ENCODE data around the gene TIAM2. TPM values are rescaled to one million over a fixed set of nuclear protein-coding genes. Genes with fewer than 3 reads are reported as not detected.

Gene TIAM2
- polyA plus RNA-seq, result 10 to 100 TPM in 3 of 4 donors, 1 to 10 TPM in 1; 7.8 to 34.4 (median 17.3) TPM
- long read RNA-seq, donor 1, partial matches to known transcripts, result 5 of 36 reads
- long read RNA-seq, donor 1, other reads (novel, unspliced or antisense), result 29 of 36 reads
- long read RNA-seq, donor 2, result 0 reads
- long read RNA-seq, donor 3, partial matches to known transcripts, result 0 of 1 reads
- long read RNA-seq, donor 3, other reads (novel, unspliced or antisense), result 0 of 1 reads
- long read RNA-seq, donor 4, result 0 reads
- long read RNA-seq, donor 5, partial matches to known transcripts, result 0 of 2 reads
- long read RNA-seq, donor 5, other reads (novel, unspliced or antisense), result 0 of 2 reads
- long read RNA-seq, donor 6, result 0 reads
- long read RNA-seq, donor 7, partial matches to known transcripts, result 0 of 2 reads
- long read RNA-seq, donor 7, other reads (novel, unspliced or antisense), result 0 of 2 reads
- long read RNA-seq, donor 8, result 0 reads
- long read RNA-seq, donor 9, partial matches to known transcripts, result 8 of 8 reads
- long read RNA-seq, donor 9, other reads (novel, unspliced or antisense), result 0 of 8 reads
- long read RNA-seq, donor 10, partial matches to known transcripts, result 0 of 2 reads
- long read RNA-seq, donor 10, other reads (novel, unspliced or antisense), result 0 of 2 reads

DNA sequence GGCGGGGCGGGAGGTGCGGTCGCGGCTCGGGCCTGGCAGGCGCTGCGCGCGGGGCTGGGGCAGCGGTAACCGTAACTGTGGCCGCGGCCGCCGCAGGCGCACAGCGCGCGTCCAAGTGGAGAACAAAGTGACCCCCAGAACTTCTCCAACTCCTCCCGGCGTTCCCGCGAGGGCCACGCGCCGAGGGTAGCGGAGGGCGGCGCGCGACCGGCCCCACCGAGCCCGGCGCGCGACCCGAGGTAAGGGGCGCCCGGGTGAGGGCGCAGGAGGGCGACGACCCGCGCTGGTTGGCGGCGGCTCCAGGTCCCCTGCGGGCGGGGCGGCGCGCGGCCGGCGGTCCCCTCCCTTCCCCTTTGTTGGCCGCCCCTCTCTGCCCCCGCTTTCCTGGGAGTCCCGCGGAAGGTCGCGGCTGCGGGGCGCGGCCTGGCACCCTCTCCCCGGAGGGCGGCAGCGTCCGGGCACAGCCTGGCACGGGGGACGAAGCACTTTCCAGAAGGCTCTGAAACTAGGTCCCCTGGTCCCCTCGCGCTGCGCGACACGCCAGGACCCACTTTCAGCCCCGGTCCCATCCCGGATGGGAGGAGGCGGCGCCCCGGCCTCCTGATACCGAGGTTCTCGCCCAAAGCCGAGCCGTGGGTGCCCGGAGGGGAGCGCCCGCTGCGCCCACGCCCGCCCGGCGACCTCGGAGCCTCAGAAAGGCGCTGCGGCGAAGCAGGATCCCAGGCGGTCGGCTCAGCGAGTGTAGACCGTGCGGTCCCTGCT, at the start of gene TIAM2:
TSS of gene TIAM2 (plus strand) at position 62 of the 762 bp plus-strand sequence. CDS start 133,909 bp downstream, outside the sequence.
- peaks cover 0 to 22% (median 0%) of the 10 kb centered on the region in 3 donors for H3K4me1 ChIP-seq (ENCODE audit: control insufficient read depth in 3 of 3, insufficient read depth in 2 of 3, low read depth in 1 of 3, low read length in 2 of 3)
- H3K27ac ChIP-seq (ENCODE audit: low read depth in 1 of 3, low read length in 2 of 3), result peak within 1 kb of the TSS in 2 of 3 donors; percentile 67 to 89
- no peak for FAIRE-seq
- peak within 1 kb of the TSS; percentile 52 to 95 (median 82) for H3K4me3 ChIP-seq (ENCODE audit: low read depth in 1 of 3, low read length in 3 of 3)
- no peaks in the 10 kb centered on the region for H3K27me3 ChIP-seq (ENCODE audit: control insufficient read depth in 3 of 3, insufficient read depth in 3 of 3, low read length in 3 of 3)
- H3K36me3 ChIP-seq (ENCODE audit: control insufficient read depth in 3 of 3, insufficient read depth in 2 of 3, low read depth in 1 of 3, low read length in 3 of 3), result no peaks in the 10 kb centered on the region
- peak; percentile 32 to 83 for DNase-seq
- H3K9me3 ChIP-seq (ENCODE audit: control insufficient read depth in 2 of 2, insufficient read depth in 1 of 2, low read depth in 1 of 2, low read length in 1 of 2), result no peaks in the 10 kb centered on the region
- WGBS, 3 donors, result 0 to 1% (median 0%) methylated on average over 60 to 102 of the region's 102 CpGs

DNA sequence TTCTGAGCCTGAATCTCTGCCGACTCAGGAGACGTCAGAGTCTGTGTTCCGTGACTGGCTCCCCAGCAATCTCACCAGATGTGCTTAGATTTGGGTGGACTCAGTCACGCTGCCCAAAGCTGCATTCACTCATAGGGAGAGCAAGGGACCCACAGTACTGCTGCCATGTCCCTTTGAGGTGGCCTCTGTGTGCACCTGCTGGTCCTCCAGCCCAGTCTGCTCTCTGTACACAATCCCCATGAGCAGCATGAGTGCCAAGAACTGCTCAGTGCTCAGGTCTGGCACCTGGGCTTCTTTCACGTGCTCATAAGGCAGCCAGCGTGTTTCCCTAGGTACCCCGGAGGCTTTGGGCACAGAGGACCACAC, 44.2 kb upstream of the TIAM2 start:
- Histone ChIP-seq H3K9me3 (ENCODE audit: control insufficient read depth in 2 of 2, insufficient read depth in 1 of 2, low read depth in 1 of 2, low read length in 1 of 2) (no peaks in the 10 kb centered on the region), H3K27me3 (ENCODE audit: control insufficient read depth in 3 of 3, insufficient read depth in 3 of 3, low read length in 3 of 3) (no peaks in the 10 kb centered on the region), H3K4me3 (ENCODE audit: low read depth in 1 of 3, low read length in 3 of 3) (no peak overlapping the region), H3K36me3 (ENCODE audit: control insufficient read depth in 3 of 3, insufficient read depth in 2 of 3, low read depth in 1 of 3, low read length in 3 of 3) (peaks cover 0 to 23% (median 0%) of the 10 kb centered on the region in 3 donors), H3K4me1 (ENCODE audit: control insufficient read depth in 3 of 3, insufficient read depth in 2 of 3, low read depth in 1 of 3, low read length in 2 of 3) (no peaks in the 10 kb centered on the region), H3K27ac (ENCODE audit: low read depth in 1 of 3, low read length in 2 of 3) (no peak overlapping the region)
- WGBS, 3 donors, result 94 to 98% (median 96%) methylated on average over 7 of the region's 7 CpGs
- DNase-seq, result no peak
- no peak for FAIRE-seq

DNA sequence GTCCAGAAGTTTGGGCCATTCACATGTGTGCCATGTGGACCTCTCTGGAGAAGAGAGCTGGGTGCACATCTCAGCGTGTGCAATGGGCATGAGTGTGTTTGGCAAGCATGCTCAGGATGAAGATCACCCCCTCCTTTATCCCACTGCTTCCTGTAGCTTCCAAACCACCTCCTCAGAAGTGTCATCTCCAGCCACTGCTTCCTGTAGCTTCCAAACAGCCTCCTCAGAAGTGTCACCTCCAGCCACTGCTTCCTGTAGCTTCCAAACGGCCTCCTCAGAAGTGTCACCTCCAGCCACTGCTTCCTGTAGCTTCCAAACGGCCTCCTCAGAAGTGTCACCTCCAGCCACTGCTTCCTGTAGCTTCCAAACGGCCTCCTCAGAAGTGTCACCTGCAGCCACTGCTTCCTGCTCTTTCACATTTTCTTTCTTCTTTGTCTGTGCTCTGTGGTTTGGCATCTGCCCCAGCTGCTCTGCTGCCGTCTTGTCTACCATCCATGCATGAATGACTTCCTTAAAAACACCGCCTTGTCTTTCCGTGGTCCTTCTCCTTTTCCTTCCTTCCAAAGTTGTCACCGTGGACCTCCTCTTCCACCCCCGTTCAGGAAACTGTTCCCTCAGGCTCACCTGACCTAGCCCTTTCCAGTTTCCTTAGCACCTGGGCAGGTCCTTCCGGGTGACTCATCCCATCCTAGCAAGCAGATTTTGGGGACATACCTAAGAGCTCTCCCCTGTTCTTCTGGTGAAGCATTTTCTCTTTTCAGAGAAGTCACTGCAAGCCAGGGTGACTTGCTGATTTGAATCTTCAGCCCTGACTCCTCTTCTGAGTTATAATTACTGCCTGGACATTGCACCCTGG, 43.5 kb upstream of the TIAM2 start:
- no peak for DNase-seq
- no peaks in the 10 kb centered on the region for H3K27me3 ChIP-seq (ENCODE audit: control insufficient read depth in 3 of 3, insufficient read depth in 3 of 3, low read length in 3 of 3)
- peaks cover 0 to 23% (median 0%) of the 10 kb centered on the region in 3 donors for H3K36me3 ChIP-seq (ENCODE audit: control insufficient read depth in 3 of 3, insufficient read depth in 2 of 3, low read depth in 1 of 3, low read length in 3 of 3)
- no peaks in the 10 kb centered on the region for H3K4me1 ChIP-seq (ENCODE audit: control insufficient read depth in 3 of 3, insufficient read depth in 2 of 3, low read depth in 1 of 3, low read length in 2 of 3)
- H3K9me3 ChIP-seq (ENCODE audit: control insufficient read depth in 2 of 2, insufficient read depth in 1 of 2, low read depth in 1 of 2, low read length in 1 of 2), result no peaks in the 10 kb centered on the region
- no peak for FAIRE-seq
- WGBS, 3 donors, result 56 to 65% (median 58%) methylated on average over 9 to 10 of the region's 10 CpGs
- no peak overlapping the region for H3K4me3 ChIP-seq (ENCODE audit: low read depth in 1 of 3, low read length in 3 of 3)
- no peak overlapping the region for H3K27ac ChIP-seq (ENCODE audit: low read depth in 1 of 3, low read length in 2 of 3)

DNA sequence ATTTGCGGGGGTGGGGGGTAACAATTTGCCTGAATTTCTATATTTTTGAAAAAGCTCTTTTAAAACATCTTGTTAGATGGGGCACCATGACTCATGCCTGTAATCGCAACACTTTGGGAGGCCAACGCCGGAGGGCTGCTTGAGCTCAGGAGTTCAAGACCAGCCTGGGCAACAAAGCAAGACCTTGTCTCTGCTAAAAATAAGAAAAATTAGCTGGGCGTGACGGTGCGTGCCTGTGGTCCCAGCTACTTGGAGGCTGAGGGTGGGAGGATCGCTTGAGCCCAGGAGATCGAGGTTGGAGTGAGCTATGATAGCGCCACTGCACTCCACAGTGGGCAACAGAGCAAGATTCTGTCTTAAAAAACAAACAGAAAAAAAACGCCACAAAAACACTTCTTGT, 41.5 kb upstream of the TIAM2 start:
- H3K9me3 ChIP-seq (ENCODE audit: control insufficient read depth in 2 of 2, insufficient read depth in 1 of 2, low read depth in 1 of 2, low read length in 1 of 2), result no peaks in the 10 kb centered on the region
- 93 to 97% (median 96%) methylated on average over 11 of the region's 11 CpGs for WGBS, 3 donors
- no peak overlapping the region for H3K27ac ChIP-seq (ENCODE audit: low read depth in 1 of 3, low read length in 2 of 3)
- no peaks in the 10 kb centered on the region for H3K27me3 ChIP-seq (ENCODE audit: control insufficient read depth in 3 of 3, insufficient read depth in 3 of 3, low read length in 3 of 3)
- H3K36me3 ChIP-seq (ENCODE audit: control insufficient read depth in 3 of 3, insufficient read depth in 2 of 3, low read depth in 1 of 3, low read length in 3 of 3), result peaks cover 0 to 25% (median 0%) of the 10 kb centered on the region in 3 donors
- no peaks in the 10 kb centered on the region for H3K4me1 ChIP-seq (ENCODE audit: control insufficient read depth in 3 of 3, insufficient read depth in 2 of 3, low read depth in 1 of 3, low read length in 2 of 3)
- FAIRE-seq, result no peak
- H3K4me3 ChIP-seq (ENCODE audit: low read depth in 1 of 3, low read length in 3 of 3), result no peak overlapping the region
- DNase-seq, result no peak

DNA sequence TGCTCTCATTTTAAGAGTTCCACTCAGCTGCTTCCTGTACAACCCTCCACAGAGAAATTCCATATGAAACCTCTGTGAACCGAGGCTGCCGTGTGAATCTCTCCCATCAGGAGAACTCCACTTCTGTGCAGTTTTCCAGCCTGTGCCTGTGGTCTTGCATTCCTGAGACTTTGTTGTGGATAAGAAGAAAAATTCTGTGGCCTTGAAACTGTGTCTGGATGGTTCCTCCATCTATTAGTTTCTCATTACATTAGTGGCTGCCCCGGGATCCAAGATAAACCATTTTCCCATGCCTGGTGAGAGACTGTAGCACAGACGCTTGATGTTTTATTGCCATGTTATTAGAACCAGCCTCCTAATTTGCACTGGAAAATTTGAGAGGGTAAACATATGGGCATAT, 40.8 kb upstream of the TIAM2 start:
- Histone ChIP-seq H3K27ac (ENCODE audit: low read depth in 1 of 3, low read length in 2 of 3) (no peak overlapping the region), H3K9me3 (ENCODE audit: control insufficient read depth in 2 of 2, insufficient read depth in 1 of 2, low read depth in 1 of 2, low read length in 1 of 2) (no peaks in the 10 kb centered on the region), H3K27me3 (ENCODE audit: control insufficient read depth in 3 of 3, insufficient read depth in 3 of 3, low read length in 3 of 3) (no peaks in the 10 kb centered on the region), H3K4me1 (ENCODE audit: control insufficient read depth in 3 of 3, insufficient read depth in 2 of 3, low read depth in 1 of 3, low read length in 2 of 3) (no peaks in the 10 kb centered on the region), H3K4me3 (ENCODE audit: low read depth in 1 of 3, low read length in 3 of 3) (no peak overlapping the region), H3K36me3 (ENCODE audit: control insufficient read depth in 3 of 3, insufficient read depth in 2 of 3, low read depth in 1 of 3, low read length in 3 of 3) (peaks cover 0 to 25% (median 0%) of the 10 kb centered on the region in 3 donors)
- DNase-seq, result no peak
- 79 to 87% (median 85%) methylated on average over 4 of the region's 4 CpGs for WGBS, 3 donors
- FAIRE-seq, result no peak

DNA sequence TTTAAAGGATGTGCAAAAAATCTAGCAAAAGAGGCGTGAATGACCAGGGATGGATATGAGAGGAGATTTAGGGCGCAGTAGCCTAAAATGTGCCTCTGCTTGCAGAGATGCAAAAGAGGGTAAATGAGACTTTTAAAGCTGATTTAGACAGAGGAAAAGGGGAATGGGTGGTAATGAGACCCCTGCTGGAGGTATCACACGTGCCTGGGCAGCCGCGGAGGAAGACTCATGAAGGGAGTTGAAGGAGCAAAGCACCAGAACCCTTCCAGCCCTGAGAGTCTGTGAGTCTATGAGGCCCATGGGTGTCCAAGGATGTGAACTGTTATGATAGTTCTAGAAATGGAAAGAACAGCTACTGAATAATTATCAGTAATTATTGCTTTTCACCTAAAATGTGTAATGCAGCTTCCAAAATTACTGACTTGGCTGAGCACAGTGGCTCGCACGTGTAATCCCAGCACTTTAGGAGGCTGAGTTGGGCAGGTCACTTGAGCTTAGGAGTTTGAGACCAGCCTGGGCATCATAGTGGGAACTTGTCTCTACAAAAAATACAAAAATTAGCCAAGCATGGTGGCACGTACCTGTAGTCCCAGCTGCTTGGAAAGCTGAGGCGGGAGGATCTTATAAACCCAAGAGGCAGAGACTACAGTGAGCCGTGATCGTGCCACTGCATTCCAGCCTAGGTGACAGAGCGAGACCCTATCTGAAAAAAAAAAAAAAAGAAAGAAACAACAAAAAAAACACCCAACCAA, 38.2 kb upstream of the TIAM2 start:
- DNase-seq (no peak), FAIRE-seq (no peak)
- Histone ChIP-seq H3K4me1 (ENCODE audit: control insufficient read depth in 3 of 3, insufficient read depth in 2 of 3, low read depth in 1 of 3, low read length in 2 of 3) (peaks cover 0 to 12% (median 2%) of the 10 kb centered on the region in 3 donors), H3K27me3 (ENCODE audit: control insufficient read depth in 3 of 3, insufficient read depth in 3 of 3, low read length in 3 of 3) (no peaks in the 10 kb centered on the region), H3K36me3 (ENCODE audit: control insufficient read depth in 3 of 3, insufficient read depth in 2 of 3, low read depth in 1 of 3, low read length in 3 of 3) (peaks cover 0 to 7% (median 2%) of the 10 kb centered on the region in 3 donors), H3K9me3 (ENCODE audit: control insufficient read depth in 2 of 2, insufficient read depth in 1 of 2, low read depth in 1 of 2, low read length in 1 of 2) (no peaks in the 10 kb centered on the region), H3K4me3 (ENCODE audit: low read depth in 1 of 3, low read length in 3 of 3) (no peak overlapping the region), H3K27ac (ENCODE audit: low read depth in 1 of 3, low read length in 2 of 3) (no peak overlapping the region)
- WGBS, 3 donors, result 89 to 97% (median 95%) methylated on average over 12 of the region's 12 CpGs

DNA sequence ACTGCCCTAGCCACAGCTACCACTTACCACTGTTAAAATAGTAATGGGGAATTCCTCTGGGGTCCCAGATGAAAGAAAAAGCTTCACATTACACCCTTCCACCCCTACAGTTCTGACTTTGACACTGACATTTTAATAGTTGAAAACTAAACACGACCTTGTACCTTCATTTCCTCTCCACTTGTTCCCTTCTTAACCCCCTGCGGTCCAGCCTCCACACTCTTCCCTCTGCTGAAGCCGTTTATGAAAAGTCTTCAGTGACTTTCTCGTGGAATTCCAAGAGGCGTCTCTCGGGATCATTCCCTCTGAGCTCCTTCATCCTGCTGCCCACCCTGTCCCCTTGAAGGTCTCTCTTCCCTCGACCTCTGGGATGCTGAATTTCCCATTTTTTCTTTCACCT, 36.6 kb upstream of the TIAM2 start:
- H3K27me3 ChIP-seq (ENCODE audit: control insufficient read depth in 3 of 3, insufficient read depth in 3 of 3, low read length in 3 of 3), result no peaks in the 10 kb centered on the region
- DNase-seq (no peak), FAIRE-seq (no peak)
- H3K4me3 ChIP-seq (ENCODE audit: low read depth in 1 of 3, low read length in 3 of 3), result no peak overlapping the region
- 77 to 82% (median 78%) methylated on average over 7 of the region's 7 CpGs for WGBS, 3 donors
- H3K9me3 ChIP-seq (ENCODE audit: control insufficient read depth in 2 of 2, insufficient read depth in 1 of 2, low read depth in 1 of 2, low read length in 1 of 2), result no peaks in the 10 kb centered on the region
- peaks cover 2 to 24% (median 3%) of the 10 kb centered on the region in 3 donors for H3K4me1 ChIP-seq (ENCODE audit: control insufficient read depth in 3 of 3, insufficient read depth in 2 of 3, low read depth in 1 of 3, low read length in 2 of 3)
- H3K27ac ChIP-seq (ENCODE audit: low read depth in 1 of 3, low read length in 2 of 3), result no peak overlapping the region
- peaks cover 0 to 7% (median 2%) of the 10 kb centered on the region in 3 donors for H3K36me3 ChIP-seq (ENCODE audit: control insufficient read depth in 3 of 3, insufficient read depth in 2 of 3, low read depth in 1 of 3, low read length in 3 of 3)
